T-helper 1 cell treated with Interleukin-12 subunit alpha and Interleukin-12 subunit beta and Interleukin-4 antibody, amounts not matched to agents 30 ng/mL and 1 ng/mL, for 36 hours (primary cell): ENCODE data around the gene PLEKHH3. TPM values are rescaled to one million over a fixed set of nuclear protein-coding genes. Genes with fewer than 3 reads are reported as not detected.
"Not testable (repeated sequence)": the region's sequence is repeated elsewhere in the genome, so short reads cannot be mapped to it uniquely, and the experiment has no call there.

Source experiments
- intact Hi-C: fragments of 100-400 bp; cut with micrococcal nuclease; formaldehyde crosslinking; loops from one replicate; pipeline ENCODE4 v1.15.1; 2024
- total RNA-seq: library from RNA; stranded (reverse); gene quantifications from 2 replicates; pipeline ENCODE4 v1.2.3, GENCODE V29; 2022

The PLEKHH3 gene
- total RNA-seq, 1 donor from 2014 or later, result 1.8 TPM

DNA sequence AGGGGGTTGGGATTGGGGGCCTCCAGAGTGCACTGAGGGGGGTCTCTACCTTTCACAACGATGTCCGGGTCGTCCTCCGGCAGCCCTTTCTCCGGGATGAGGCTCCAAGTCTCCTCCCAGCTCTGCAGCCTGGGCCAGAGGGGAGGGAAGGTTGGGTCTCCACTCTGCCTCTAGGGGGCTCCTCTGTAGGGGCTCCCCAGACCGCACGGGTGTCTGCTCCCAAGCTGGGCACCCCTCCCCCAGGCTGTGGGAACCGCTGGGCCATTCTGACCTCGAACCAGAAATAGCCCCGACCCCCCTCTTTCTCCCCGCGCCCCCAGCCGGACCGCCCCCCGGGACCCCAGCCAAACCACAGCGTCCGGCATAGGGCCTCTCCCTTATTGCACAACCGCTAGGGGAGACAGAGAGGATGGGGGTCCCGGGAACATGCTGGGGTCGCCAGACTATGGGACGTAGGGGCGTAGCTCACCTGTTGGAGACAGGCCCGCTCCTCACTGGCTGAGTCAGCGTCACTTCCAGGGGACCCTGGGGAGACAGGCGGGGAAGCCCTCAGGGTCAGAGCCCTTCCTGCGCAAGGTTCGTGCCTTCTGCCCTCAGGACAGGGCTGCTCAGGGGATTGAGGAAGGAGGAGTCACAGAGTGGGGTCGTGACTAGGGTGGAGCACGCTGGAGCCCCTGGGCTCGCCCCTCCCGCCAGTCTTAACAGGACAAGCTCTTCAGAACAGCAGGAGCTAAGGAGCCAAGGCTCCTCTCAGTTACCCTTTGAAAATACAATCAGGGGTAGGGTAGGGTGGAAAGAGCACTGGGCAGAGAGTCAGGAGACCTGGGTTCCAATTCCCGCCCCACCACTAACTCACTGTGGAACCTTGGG, 2.7 kb downstream of the PLEKHH3 start:
- intact Hi-C loops, result loop anchor here (10.0 kb wide), 1 partner anchor 871 kb away; the partner anchor contains the start of gene ETV4

DNA sequence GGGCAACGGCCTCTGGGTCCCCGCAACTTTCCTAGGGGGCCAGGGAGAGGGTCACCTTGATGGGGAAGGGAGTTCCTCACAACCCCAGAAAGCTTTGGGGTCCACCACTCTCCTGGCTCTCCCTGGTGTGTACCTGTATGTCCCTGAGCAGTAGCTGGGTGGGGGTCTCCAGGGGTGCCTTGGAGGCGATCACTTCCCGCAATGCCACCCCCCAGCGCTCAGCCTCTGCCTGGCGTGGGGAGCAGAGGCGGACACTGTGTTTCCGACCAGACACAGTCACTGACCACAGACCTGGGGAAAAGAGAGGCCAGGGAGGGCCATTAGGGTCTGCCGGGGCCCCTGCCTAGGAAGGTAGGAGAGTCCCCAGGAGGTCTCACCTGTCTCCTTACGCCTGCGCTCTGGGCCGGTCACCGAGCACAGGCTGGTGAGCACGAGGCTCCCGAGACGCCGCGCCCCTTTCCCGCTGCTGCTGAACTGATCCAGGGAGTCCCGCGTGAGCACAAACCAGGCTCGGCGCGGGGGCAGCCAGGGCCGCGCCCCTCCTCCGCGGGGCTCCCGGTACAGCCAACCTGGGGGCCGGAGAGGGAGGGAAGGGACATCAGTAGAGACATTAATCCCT, 3.4 kb downstream of the PLEKHH3 start:
- intact Hi-C loops, result loop anchor here (10.0 kb wide), 1 partner anchor 871 kb away; the partner anchor contains the start of gene ETV4

DNA sequence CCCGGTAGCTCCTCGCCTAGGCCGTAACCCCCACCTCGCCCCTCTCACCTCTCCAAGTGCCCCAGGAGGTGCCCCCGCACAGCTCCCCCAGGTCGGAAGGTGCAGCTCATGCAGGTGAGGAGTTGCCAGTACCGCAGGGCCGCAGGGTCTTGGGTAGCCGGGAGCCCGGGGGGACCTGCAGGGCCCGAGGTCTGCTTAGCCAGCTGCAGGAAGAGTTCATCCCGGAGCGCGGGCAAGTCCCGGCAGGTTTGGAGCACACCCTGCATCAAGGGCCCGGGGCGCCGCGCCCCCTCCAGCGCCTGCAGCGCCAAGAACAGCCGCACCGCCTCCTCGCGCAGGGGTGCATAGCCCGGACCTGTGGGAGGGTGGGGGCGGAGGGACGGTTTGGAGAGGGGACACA, 4.8 kb downstream of the PLEKHH3 start:
- intact Hi-C loops, result loop anchor here (10.0 kb wide), 1 partner anchor 873 kb away; the partner anchor contains the start of gene ETV4

DNA sequence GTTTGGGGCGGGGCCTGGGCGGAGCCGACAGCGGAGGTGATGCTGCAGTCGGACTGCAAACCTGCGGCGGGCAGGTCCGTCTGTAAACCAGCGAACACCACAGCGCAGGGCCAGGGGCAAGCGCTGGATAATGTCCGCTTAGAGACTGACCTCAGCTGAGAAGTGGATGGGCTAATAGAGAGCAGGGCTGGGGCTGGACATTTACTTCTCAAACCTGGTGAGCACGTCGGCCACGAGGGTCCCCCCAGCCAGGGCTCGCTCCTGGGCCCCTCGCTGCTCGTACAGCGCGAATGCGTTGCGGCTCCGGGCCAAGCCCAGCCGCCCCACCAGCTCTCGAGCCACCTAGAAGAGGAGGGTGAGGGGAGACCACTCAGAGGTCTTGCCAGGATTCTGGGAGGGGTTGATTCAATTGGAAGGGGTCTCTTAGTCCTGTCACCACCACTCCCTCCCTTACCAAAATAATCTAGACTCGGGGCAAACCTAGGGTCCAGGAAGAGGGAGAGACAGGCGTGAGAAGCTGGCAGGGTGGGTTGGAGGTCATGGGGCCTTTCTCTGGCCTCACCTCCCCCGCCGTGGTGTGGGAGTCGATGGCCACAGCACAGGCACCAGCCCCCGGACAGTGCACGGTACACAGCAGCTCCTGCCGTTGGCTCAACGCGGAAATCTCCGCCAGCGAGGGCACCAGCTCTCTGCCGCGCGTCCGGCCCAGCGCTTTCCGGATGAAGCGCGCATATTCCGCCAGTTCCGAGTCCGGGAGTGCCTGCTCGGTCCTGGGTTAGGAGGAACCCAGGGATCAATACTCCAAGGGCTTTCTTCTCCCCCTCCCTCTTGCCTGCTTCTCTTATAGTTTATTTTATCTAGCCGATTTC, 5.8 kb downstream of the PLEKHH3 start:
- intact Hi-C loops, result loop anchor here (10.0 kb wide), 1 partner anchor 874 kb away; the partner anchor contains the start of gene ETV4

DNA sequence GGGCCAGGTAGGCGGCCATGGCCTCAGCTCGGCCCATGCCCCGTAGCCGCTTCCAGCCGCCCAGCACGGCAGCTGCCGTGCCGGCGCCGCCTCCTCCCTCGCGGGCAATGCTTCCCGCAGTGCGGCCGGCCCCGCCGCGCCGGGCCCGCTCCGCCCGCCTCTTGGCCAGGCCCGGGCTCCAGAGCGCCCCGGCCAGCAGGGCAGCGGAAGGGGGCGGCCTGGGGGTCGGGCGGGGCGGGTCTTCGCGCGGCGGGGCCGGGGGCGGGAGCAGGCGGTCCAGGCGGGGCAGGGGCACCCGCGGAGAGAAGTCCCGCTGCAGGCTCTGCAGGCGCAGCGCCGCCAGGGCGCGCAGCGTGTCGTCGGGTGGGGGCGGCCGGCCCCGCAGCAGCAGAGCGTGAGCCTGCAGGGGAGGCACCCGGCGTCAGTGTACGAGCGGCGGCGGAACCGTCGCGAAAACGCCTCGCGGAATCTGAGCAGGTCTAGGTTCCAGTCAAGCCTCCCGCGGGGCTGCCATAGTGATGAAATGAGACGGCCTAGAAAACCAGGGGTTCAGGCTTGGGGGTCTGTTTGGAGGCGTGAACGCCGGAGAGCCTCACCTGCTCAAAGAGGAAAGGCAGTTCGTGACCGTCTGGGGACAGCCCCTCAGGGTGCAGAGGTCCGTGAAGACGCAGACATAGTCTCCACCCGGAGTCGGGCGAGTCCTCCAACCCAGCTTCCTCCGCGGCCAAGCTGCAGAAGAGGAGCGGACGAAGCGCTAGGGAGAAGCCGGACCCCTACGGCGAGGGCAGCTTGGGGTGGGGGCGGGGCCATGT, 6.6 kb downstream of the PLEKHH3 start:
- intact Hi-C loops, result loop anchor here (10.0 kb wide), 1 partner anchor 875 kb away; the partner anchor contains the start of gene ETV4

DNA sequence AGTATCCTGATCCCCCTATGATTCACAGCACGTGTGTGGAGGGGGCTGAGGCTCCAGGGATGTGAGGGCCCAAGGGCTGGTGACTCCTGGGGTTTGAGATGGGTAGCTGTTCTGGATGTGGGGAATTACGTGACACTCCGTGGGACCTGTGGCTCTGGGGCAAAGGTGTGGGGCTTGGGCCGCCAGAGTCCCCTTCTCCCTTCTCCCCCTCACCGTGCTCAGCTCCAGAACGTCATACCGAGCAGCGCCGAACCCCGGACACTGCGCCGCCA, 7.2 kb downstream of the PLEKHH3 start:
- intact Hi-C loops, result no loop called here

DNA sequence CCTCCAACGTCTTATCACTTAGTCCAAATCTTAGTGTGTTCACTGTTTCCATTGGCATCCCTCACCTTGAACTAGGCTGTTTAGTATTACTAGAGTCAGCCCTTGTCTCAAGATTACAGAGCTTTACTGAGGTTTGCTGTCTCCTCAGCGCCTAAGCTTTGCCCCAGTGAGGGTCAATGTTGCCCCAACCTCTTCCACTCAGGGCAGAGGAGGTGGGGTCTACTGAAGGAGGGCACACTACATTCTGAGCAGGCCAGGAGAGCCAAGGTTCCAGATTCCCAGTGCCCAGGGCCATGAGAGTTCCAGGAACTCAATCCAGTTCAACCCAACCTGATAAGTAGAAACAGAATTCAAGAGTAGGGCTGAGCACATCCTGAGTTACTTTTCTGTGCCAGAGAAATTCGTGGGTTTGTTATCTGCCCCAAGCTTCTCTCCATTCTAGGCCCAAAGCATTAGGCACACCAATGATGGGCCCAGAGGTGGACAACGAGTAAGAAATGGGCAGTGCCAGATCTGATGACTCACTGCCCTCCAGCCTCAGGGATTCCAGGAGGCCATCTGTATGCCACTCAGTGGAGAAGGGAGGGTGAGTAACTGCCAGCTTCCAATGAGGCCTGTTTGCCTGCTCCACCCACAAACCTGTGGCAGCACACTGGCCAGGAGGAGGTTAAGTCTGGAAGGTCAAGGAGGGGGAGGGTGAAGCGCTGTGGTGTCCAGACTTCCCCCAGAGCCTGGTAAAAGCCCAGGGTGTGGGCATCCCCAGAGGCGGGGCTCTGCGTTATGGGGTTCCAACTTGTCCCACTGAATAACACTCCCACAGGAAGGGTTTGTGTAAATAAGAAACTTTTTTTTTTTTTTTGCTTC, 9.5 kb downstream of the PLEKHH3 start:
- intact Hi-C loops, result no loop called here

DNA sequence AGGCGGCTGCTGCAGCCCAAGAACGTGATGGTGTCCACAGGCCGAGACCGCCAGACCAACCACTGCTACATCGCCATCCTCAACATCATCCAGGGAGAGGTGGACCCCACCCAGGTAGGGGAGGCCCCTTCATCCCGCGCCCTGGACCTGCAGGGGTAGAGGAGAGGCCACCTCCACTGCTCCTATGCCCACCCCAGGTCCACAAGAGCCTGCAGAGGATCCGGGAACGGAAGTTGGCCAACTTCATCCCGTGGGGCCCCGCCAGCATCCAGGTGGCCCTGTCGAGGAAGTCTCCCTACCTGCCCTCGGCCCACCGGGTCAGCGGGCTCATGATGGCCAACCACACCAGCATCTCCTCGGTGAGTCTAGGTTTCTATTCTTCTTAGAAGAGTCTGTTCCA, 10.7 kb downstream of the PLEKHH3 start:
- intact Hi-C loops, result not testable (repeated sequence)

DNA sequence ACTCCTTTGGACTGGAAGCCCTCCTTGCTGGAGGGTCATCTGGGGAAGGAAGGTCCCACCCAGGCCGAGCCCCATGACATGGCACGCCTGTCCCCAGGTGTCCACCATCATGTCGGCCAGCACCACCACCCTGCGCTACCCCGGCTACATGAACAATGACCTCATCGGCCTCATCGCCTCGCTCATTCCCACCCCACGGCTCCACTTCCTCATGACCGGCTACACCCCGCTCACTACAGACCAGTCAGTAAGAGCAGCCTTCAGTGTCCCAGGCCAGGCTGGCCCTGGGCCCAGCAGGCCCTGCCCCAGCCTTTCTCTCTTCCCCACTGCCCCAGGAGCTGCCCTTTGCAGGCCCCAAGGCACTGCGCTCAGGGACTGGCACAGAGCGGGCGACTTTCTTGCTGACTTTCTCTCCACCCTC, 11.2 kb downstream of the PLEKHH3 start:
- intact Hi-C loops, result no loop called here

DNA sequence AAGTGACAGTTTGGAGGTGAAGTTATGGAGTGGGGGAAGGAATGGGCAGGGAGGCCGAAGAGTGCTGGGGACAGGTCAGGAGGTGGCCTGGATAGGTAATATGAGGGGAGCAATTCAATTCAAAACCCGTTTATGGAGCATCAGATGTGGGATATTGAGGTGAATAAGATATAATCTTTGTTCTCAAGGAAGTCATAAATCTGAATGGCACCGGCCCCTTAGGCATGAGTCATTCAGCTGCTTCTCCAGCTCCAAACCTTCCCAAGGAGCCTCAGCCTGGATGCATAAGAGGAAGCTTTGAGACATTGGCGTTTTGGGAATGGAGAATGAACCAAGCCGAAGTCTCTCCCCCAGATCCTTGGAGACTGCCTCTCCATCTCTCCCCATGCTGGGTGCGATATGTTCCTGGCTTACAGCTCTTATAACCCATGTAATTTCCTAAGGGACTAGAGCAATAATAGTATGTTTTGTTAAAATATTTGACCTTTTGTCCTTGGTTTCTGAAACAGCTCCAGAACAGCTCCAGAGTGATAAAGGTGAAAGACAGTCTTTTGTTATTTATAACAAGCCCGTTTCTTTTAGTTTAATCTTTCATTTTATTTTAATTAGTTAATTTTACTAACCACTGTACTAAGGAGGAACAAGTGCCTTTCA, 16.0 kb downstream of the PLEKHH3 start:
- intact Hi-C loops, result no loop called here

DNA sequence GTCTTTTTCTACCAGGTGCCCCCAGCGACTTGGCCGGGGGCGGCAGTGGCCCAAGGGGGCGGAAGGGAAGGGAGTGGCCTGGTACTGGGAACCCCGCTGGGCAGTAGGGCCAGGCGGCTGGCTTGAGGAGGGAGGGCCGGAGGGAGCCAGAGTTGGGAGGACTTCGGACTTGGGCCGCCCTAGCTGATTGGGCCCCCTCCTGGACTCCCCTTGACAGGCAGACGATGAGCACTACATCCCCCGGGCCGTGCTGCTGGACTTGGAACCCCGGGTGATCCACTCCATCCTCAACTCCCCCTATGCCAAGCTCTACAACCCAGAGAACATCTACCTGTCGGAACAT, 16.9 kb downstream of the PLEKHH3 start:
- intact Hi-C loops, result loop anchor here (1.0 to 2.0 kb wide), 2 partner anchors 19 to 51 kb away; partner anchors contain the start of genes RETREG3 and TUBG1

DNA sequence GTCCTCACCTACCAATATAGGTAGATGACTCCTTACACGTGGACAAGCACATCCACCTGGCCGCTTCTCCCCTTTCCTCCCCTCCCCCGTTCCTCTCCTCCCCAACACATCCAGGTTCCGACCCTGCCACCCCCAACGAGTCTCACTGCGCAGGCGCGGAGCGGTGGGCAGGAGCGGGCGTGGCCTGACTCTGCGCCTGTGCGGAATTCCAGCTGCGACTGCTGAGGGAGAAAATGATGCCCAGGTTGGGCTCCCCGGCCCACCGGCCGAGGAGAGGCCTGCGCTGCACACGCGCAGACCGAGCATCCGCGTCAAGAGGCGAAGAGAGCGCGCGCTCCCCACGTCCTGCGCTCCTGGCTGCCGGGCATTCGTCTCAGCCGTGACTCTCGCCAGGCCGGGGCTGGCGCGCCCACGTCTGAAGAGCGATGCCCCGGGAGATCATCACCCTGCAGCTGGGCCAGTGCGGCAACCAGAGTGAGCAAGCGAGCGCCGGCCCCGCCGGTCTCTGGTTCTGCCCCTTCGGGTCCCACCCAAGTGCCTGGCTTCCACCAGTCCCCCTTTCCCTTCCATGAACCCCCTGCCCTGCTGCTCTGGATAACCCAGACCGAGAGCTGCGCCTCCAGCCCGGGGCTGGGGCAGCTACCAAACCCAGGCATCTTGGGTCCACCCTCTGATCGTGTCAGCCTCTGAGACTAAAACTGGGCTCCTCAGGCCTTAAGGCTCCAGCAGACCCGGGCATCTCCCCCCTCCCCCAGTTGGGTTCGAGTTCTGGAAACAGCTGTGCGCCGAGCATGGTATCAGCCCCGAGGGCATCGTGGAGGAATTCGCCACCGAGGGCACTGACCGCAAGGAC, 17.5 kb downstream of the PLEKHH3 start, which contains the start of gene TUBG2:
TSS of gene TUBG2 (plus strand) at position 206 of the 853 bp plus-strand sequence. CDS start at position 426, 220 bp downstream.
- intact Hi-C loops, result loop anchor here (1.0 to 2.0 kb wide), 2 partner anchors 20 to 51 kb away; partner anchors contain the start of genes RETREG3 and TUBG1

DNA sequence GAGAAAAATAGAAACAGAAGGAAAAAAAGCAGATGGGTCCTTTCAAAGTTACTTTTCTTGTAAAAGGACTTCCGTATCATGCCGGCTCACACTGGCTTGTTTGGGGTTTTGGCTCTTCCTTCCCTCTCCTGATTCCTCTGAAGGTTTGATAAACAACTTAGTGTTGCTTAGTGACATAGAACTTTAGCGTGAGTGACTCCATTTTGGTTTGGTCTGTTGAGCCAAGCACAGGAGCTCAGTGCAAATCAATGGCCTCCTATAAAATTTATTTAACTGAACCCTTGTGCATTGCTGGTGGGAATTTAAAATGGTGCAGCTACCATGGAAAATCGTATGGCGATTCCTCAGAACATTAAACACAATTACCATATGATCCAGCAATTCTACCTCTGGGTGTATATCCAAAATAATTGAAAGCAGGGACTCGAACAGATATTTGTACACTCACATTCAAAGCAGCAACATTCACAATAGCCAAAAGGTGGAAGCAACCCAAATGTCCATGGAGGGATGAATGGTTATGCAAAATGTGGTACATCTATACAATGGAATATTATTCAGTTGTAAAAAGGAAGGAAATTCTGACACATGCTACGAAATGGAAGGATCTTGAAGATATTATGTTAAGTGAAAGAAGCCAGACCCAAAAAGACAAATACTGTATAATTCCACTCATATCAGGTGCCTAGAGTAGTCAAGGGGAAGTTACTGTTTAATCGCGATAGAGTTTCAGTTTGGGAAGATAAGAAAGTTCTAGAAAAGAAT, 18.8 kb downstream of the PLEKHH3 start:
- intact Hi-C loops, result loop anchor here (2.0 kb wide), 1 partner anchor 49 kb away; the partner anchor contains the start of genes RETREG3 and TUBG1

DNA sequence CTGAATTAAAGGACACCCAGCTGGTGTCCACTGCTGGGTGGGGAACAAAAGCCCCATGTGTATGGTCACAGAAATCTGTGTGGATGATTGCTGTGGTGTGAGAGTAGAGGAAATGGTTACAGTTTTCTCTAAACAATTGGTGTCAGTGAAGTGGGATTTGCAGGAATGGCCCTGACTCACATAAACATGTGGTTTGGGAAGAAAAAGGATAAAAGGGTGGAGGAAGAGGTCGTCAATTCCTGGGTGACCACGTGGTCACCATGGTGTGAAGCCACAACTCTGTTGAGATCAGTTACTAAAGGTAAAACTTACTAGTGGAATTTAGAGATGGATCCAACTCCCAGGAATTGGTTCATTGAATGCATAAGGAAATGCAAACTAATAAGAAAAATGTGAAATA, 21.3 kb downstream of the PLEKHH3 start:
- intact Hi-C loops, result no loop called here

DNA sequence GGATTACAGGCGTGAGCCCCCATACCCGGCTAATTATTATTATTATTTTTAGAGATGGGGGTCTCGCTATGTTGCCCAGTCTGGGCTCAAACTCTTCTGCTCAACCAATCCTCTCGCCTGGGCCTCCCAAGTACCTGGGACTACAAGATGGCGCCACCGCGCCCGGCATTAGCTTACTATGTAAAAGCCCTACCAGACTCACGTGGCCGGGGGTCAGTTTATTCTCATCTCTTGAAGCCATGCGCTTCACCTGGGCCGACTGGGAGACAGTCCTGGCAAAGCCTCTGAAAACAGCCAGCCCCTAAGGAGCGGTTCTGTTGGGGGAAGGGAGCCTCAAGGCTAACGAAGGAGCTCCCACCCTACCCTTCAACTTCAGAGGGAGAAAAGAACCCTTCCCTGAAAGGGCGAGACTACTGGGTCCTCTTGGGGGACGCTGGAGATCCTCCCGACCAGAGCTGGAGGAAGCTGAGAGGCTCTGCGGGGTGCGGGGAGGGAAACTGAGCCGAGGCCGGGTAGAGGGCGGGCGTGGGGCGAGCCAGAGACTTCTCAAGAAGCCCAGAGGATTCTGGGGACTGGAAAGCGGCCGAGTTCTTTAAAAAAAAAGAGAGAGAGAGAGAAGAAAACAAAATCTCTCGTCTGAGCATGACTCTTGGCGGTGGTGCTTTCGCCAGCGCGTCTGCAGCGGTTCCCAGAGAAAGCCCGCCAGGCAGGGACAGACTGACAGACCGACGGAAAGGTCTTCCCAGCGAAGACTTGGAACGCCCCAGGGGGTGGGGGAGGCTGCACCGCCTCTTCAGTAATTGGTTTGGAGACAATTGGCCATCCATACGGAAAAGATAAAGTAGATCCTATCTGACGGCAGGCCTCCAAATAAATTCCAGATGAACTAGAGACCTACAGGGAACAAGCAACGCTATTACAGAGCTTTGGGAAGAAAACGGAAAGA, 23.3 kb downstream of the PLEKHH3 start:
- intact Hi-C loops, result no loop called here

DNA sequence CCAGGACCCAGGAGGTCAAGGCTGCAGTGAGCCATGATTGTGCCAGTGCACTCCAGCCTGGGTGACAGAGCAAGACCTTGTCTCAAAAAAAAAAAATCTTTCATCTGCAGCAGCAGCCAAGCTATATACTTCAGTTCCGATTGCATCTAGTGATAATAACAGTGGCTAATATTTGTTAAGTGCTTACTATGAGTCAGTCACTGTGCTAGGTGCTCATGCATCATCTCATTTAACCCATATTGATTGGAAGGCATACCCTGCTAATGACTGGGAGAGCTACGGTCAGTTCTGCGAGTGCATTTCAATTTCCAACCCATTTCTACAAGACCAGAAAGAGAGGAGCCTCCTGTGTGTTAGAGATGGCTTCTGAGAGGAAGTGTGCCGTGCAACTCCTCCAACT, 25.4 kb downstream of the PLEKHH3 start:
- intact Hi-C loops, result no loop called here
